T-cell (primary cell): ENCODE results near the gene BRD1. TPM values are rescaled to one million over a fixed set of nuclear protein-coding genes. Genes with fewer than 3 reads are reported as not detected.
A peak's percentile ranks its signal among the peaks of the same experiment; 100 is the strongest.

Source experiments
- ATAC-seq, 4 experiments: fragments of 200-7000 bp in 3 of 4; fragments of 150-1000 bp in 1 of 4; cut with Tn5 transposase; replicated peaks in 1 of 4; 1 replicate in 3 of 4; 2 replicates in 1 of 4; pipeline ENCODE4 v1.10.0; 2021; ENCODE audit warnings: moderate library complexity in 3 of 4, mild to moderate bottlenecking in 2 of 4, moderate number of reproducible peaks in 1 of 4
- CTCF ChIA-PET, 2 donors: fragments of 300-600 bp; sonication (Branson Sonifier 250); formaldehyde crosslinking; loops; one replicate each; lab custom pipeline; 2022; ENCODE audit warnings: antibody characterized with exemption in 2 of 2; lab: Charles Lee
- POLR2A ChIA-PET, 2 donors: fragments of 300-600 bp; sonication (Branson Sonifier 250); formaldehyde crosslinking; loops; one replicate each; lab custom pipeline; 2022; ENCODE audit warnings: antibody characterized with exemption in 2 of 2; lab: Charles Lee
- DNase-seq, 35 experiments: peaks; one replicate each; pipeline versions ENCODE4 v3.0.0 to v3.0.0-alpha.2; 2013 to 2023
- H3K27ac ChIP-seq: one replicate; pipeline ENCODE4 v1.5.1; 2013; ENCODE audit warnings: low read length
- H3K27me3 ChIP-seq, 2 experiments: replicated peaks in 1 of 2; 1 replicate in 1 of 2; 2 replicates in 1 of 2; pipeline versions ENCODE4 v1.6.1 to v1.7.0; 2013; ENCODE audit warnings: low read length in 1 of 2, mixed read lengths in 1 of 2; ENCODE audit not compliant: control insufficient read depth in 2 of 2, insufficient read depth in 2 of 2; ENCODE audit errors: extremely low read depth in 1 of 2
- H3K36me3 ChIP-seq, 2 donors: 1 replicate in 1 of 2; 2 replicates in 1 of 2; pipeline versions ENCODE4 v1.6.1 to v1.7.0; 2013; ENCODE audit warnings: low read length in 1 of 2; ENCODE audit not compliant: control insufficient read depth in 2 of 2, insufficient read depth in 1 of 2; ENCODE audit errors: extremely low read depth in 1 of 2
- H3K4me1 ChIP-seq, 2 experiments: 1 replicate in 1 of 2; 2 replicates in 1 of 2; pipeline versions ENCODE4 v1.6.1 to v1.7.0; 2013; ENCODE audit warnings: low read length in 2 of 2, mixed read lengths in 1 of 2; ENCODE audit not compliant: insufficient read depth in 2 of 2, control insufficient read depth in 1 of 2; ENCODE audit errors: extremely low read depth in 1 of 2
- H3K4me3 ChIP-seq, 2 donors: 1 replicate in 1 of 2; 2 replicates in 1 of 2; pipeline versions ENCODE4 v1.5.1 to v1.7.0; 2013; ENCODE audit warnings: mild to moderate bottlenecking in 2 of 2, low read length in 1 of 2, moderate library complexity in 1 of 2; ENCODE audit not compliant: control insufficient read depth in 1 of 2; ENCODE audit errors: extremely low read depth in 1 of 2
- H3K9me3 ChIP-seq: 2 replicates; pipeline ENCODE4 v1.7.0; 2013
- H3K27ac Mint-ChIP-seq, 2 donors: one replicate each; pipeline ENCODE4 v1.8.0; 2020 to 2021; ENCODE audit warnings: mild to moderate bottlenecking in 2 of 2, mixed read lengths in 2 of 2
- H3K27me3 Mint-ChIP-seq, 2 donors: one replicate each; pipeline ENCODE4 v1.8.0; 2021 to 2022; ENCODE audit warnings: mixed read lengths in 2 of 2
- H3K36me3 Mint-ChIP-seq: one replicate; pipeline ENCODE4 v1.8.0; 2021; ENCODE audit warnings: mixed read lengths
- H3K4me1 Mint-ChIP-seq, 3 donors: one replicate each; pipeline ENCODE4 v1.8.0; 2020 to 2022; ENCODE audit warnings: mixed read lengths in 3 of 3, mild to moderate bottlenecking in 1 of 3
- H3K4me3 Mint-ChIP-seq, 3 donors: one replicate each; pipeline ENCODE4 v1.8.0; 2020 to 2022; ENCODE audit warnings: mild to moderate bottlenecking in 3 of 3, mixed read lengths in 3 of 3, moderate library complexity in 3 of 3
- H3K9me3 Mint-ChIP-seq, 3 donors: one replicate each; pipeline ENCODE4 v1.8.0; 2020 to 2022; ENCODE audit warnings: mixed read lengths in 3 of 3
- WGBS: methylation state at CpG from one replicate; pipeline ENCODE4 v1.1.5; 2013; ENCODE audit warnings: missing lambda C conversion rate; ENCODE audit not compliant: insufficient coverage; 5-methylcytosine and 5-hydroxymethylcytosine counted together
- total RNA-seq, 35 experiments: library from RNA in 6 of 35; stranded (reverse) in 6 of 35; fragments of 120-200 nt in 1 of 35; gene quantifications; one replicate each; pipeline versions ENCODE4 v1.2.1 to v1.2.4 and lab custom pipeline; 2013 to 2026

BRD1 gene
- total RNA-seq, 5 donors from 2014 or later (not counting 1 experiment from before 2014, with no cell fraction given), result 86.4 to 140 (median 92.9) TPM

GRCh38 chr22:49728570-49729271 is 99.0 kb downstream of the BRD1 start:
- peaks cover 2 to 65% of the 10 kb centered on the region in 2 experiments for H3K27me3 ChIP-seq
- peaks cover 4 to 30% of the 10 kb centered on the region in 2 experiments for H3K4me1 ChIP-seq
- Mint-ChIP-seq H3K4me1 (peaks cover 17 to 23% (median 19%) of the 10 kb centered on the region in 3 donors), H3K9me3 (no peaks in the 10 kb centered on the region), H3K27me3 (peaks cover 49 to 55% of the 10 kb centered on the region in 2 donors), H3K4me3 (no peak overlapping the region), H3K27ac (no peak overlapping the region), H3K36me3 (no peaks in the 10 kb centered on the region)
- ATAC-seq, result no peak
- H3K4me3 ChIP-seq, result no peak overlapping the region
- no peak overlapping the region for H3K27ac ChIP-seq
- ChIA-PET POLR2A (no interaction called here), CTCF (interaction anchor here in 1 of 2 donors (0.6 kb wide), 1 partner anchor 963 kb away, joined by 3 read pairs; no protein-coding TSS in a partner anchor)
- DNase-seq, result no peak
- no peaks in the 10 kb centered on the region for H3K9me3 ChIP-seq
- H3K36me3 ChIP-seq, result no peaks in the 10 kb centered on the region
- 61% methylated on average over 30 of the region's 31 CpGs for WGBS

- ChIA-PET POLR2A (no interaction called here), CTCF (no interaction called here)
- no peak for DNase-seq
- no peaks in the 10 kb centered on the region for H3K36me3 Mint-ChIP-seq
- no peaks in the 10 kb centered on the region for H3K9me3 Mint-ChIP-seq
- peaks cover 2 to 63% of the 10 kb centered on the region in 2 experiments for H3K27me3 ChIP-seq
- H3K36me3 ChIP-seq, result no peaks in the 10 kb centered on the region
- H3K4me1 ChIP-seq, result peaks cover 0 to 31% of the 10 kb centered on the region in 2 experiments
- peaks cover 44 to 50% of the 10 kb centered on the region in 2 donors for H3K27me3 Mint-ChIP-seq
- no peak for ATAC-seq
- peaks cover 14 to 23% (median 16%) of the 10 kb centered on the region in 3 donors for H3K4me1 Mint-ChIP-seq
- no peak overlapping the region for H3K4me3 Mint-ChIP-seq
- no peaks in the 10 kb centered on the region for H3K9me3 ChIP-seq
- H3K4me3 ChIP-seq, result no peak overlapping the region
- H3K27ac ChIP-seq, result no peak overlapping the region
- 13% methylated on average over 13 of the region's 16 CpGs for WGBS
- no peak overlapping the region for H3K27ac Mint-ChIP-seq
Measured at GRCh38 chr22:49727881-49728569, 99.6 kb downstream of the BRD1 start.

GRCh38 chr22:49727191-49727880 is 100.3 kb downstream of the BRD1 start:
- ATAC-seq, result no peak
- POLR2A ChIA-PET, result no interaction called here
- Mint-ChIP-seq H3K27ac (no peak overlapping the region), H3K36me3 (no peaks in the 10 kb centered on the region), H3K27me3 (peaks cover 39 to 47% of the 10 kb centered on the region in 2 donors), H3K4me1 (peaks cover 14 to 21% (median 14%) of the 10 kb centered on the region in 3 donors), H3K9me3 (no peaks in the 10 kb centered on the region), H3K4me3 (peak overlapping the region in 1 of 3 donors; percentile 24)
- H3K9me3 ChIP-seq, result no peaks in the 10 kb centered on the region
- CTCF ChIA-PET, result no interaction called here
- WGBS, result 81% methylated on average over 27 of the region's 27 CpGs
- no peak overlapping the region for H3K27ac ChIP-seq
- DNase-seq, result no peak
- H3K27me3 ChIP-seq, result peaks cover 2 to 63% of the 10 kb centered on the region in 2 experiments
- H3K36me3 ChIP-seq, result no peaks in the 10 kb centered on the region
- H3K4me3 ChIP-seq, result no peak overlapping the region
- H3K4me1 ChIP-seq, result peaks cover 0 to 31% of the 10 kb centered on the region in 2 experiments

- H3K4me1 Mint-ChIP-seq, result peaks cover 14 to 21% (median 14%) of the 10 kb centered on the region in 3 donors
- Histone ChIP-seq H3K27ac (no peak overlapping the region), H3K27me3 (peaks cover 2 to 63% of the 10 kb centered on the region in 2 experiments), H3K9me3 (no peaks in the 10 kb centered on the region), H3K4me1 (peaks cover 0 to 31% of the 10 kb centered on the region in 2 experiments), H3K36me3 (no peaks in the 10 kb centered on the region), H3K4me3 (no peak overlapping the region)
- ATAC-seq (no peak), DNase-seq (no peak)
- H3K27me3 Mint-ChIP-seq, result peaks cover 35 to 41% of the 10 kb centered on the region in 2 donors
- ChIA-PET CTCF (no interaction called here), POLR2A (no interaction called here)
- WGBS, result 67% methylated on average over 8 of the region's 17 CpGs
- no peaks in the 10 kb centered on the region for H3K9me3 Mint-ChIP-seq
- no peak overlapping the region for H3K27ac Mint-ChIP-seq
- no peaks in the 10 kb centered on the region for H3K36me3 Mint-ChIP-seq
- peak overlapping the region in 1 of 3 donors; percentile 43 for H3K4me3 Mint-ChIP-seq
Measured at GRCh38 chr22:49726701-49727101, 101.0 kb downstream of the BRD1 start.

- H3K36me3 Mint-ChIP-seq, result no peaks in the 10 kb centered on the region
- H3K4me3 Mint-ChIP-seq, result peak overlapping the region in 2 of 3 donors; percentile 31 to 43
- DNase-seq (no peak), ATAC-seq (no peak)
- no peak overlapping the region for H3K27ac ChIP-seq
- H3K9me3 ChIP-seq, result no peaks in the 10 kb centered on the region
- ChIA-PET POLR2A (no interaction called here), CTCF (no interaction called here)
- no peak overlapping the region for H3K4me3 ChIP-seq
- H3K27me3 Mint-ChIP-seq, result peaks cover 31 to 37% of the 10 kb centered on the region in 2 donors
- WGBS, result 90% methylated on average over 6 of the region's 10 CpGs
- H3K9me3 Mint-ChIP-seq, result no peaks in the 10 kb centered on the region
- peaks cover 14 to 21% (median 14%) of the 10 kb centered on the region in 3 donors for H3K4me1 Mint-ChIP-seq
- no peaks in the 10 kb centered on the region for H3K36me3 ChIP-seq
- peaks cover 2 to 59% of the 10 kb centered on the region in 2 experiments for H3K27me3 ChIP-seq
- no peak overlapping the region for H3K27ac Mint-ChIP-seq
- H3K4me1 ChIP-seq, result peaks cover 0 to 31% of the 10 kb centered on the region in 2 experiments
Measured at GRCh38 chr22:49726022-49726681, 101.5 kb downstream of the BRD1 start.

GRCh38 chr22:49725516-49725915 is 102.2 kb downstream of the BRD1 start:
- H3K27me3 Mint-ChIP-seq, result peaks cover 25 to 31% of the 10 kb centered on the region in 2 donors
- CTCF ChIA-PET, result no interaction called here

More at GRCh38 chr22:49725516-49725915, 102.2 kb downstream of the BRD1 start:
- WGBS, result 93% methylated on average over 18 of the region's 19 CpGs
- POLR2A ChIA-PET, result no interaction called here
- Mint-ChIP-seq H3K4me1 (peaks cover 14 to 21% (median 14%) of the 10 kb centered on the region in 3 donors), H3K27ac (no peak overlapping the region), H3K4me3 (peak overlapping the region in 2 of 3 donors; percentile 45 to 97), H3K36me3 (no peaks in the 10 kb centered on the region), H3K9me3 (no peaks in the 10 kb centered on the region)
- ATAC-seq, result no peak
- Histone ChIP-seq H3K27ac (no peak overlapping the region), H3K36me3 (no peaks in the 10 kb centered on the region), H3K4me1 (peaks cover 0 to 31% of the 10 kb centered on the region in 2 experiments), H3K9me3 (no peaks in the 10 kb centered on the region), H3K27me3 (peaks cover 2 to 56% of the 10 kb centered on the region in 2 experiments), H3K4me3 (no peak overlapping the region)
- DNase-seq, result no peak
